AG09319 (cell line): ENCODE data around the gene ZNF780B.
A peak's percentile ranks its signal among the peaks of the same experiment; 100 is the strongest.

Experiments used
- DNase-seq: peaks from one replicate; pipeline ENCODE4 v3.0.0-alpha.2; 2010; ENCODE audit warnings: low read depth; ENCODE audit errors: extremely low read depth
- TF ChIP-seq, protein P1 (sequence below): IDR thresholded peaks from 2 replicates; pipeline ENCODE4 v1.5.1; 2011; ENCODE audit warnings: low read depth, mild to moderate bottlenecking, inconsistent platforms, low read length, moderate library complexity

Gene ZNF780B

DNA sequence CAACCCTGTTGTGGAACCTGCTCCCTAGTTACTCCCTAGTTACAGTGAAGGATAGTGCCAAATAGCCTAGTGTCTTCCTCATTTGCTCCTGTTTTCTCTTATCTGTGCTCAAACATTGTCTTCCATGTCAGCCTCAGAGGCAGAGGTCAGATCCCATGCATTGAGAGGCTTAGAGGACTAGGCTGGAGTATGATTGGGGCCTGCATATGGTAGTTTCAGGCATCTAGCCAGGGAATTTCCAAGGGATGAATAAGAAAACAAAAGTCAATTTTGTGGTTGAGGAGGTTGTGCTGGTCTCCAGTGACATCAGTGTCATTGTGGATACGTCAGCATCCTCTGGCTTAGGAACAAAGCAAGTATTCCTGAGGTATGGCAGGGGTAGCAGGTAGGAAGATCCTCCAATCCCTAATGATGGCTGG, 49.7 kb downstream of the ZNF780B start:
- TF ChIP-seq, protein P1, sequence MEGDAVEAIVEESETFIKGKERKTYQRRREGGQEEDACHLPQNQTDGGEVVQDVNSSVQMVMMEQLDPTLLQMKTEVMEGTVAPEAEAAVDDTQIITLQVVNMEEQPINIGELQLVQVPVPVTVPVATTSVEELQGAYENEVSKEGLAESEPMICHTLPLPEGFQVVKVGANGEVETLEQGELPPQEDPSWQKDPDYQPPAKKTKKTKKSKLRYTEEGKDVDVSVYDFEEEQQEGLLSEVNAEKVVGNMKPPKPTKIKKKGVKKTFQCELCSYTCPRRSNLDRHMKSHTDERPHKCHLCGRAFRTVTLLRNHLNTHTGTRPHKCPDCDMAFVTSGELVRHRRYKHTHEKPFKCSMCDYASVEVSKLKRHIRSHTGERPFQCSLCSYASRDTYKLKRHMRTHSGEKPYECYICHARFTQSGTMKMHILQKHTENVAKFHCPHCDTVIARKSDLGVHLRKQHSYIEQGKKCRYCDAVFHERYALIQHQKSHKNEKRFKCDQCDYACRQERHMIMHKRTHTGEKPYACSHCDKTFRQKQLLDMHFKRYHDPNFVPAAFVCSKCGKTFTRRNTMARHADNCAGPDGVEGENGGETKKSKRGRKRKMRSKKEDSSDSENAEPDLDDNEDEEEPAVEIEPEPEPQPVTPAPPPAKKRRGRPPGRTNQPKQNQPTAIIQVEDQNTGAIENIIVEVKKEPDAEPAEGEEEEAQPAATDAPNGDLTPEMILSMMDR = no peak
- DNase-seq = peak; percentile 8

DNA sequence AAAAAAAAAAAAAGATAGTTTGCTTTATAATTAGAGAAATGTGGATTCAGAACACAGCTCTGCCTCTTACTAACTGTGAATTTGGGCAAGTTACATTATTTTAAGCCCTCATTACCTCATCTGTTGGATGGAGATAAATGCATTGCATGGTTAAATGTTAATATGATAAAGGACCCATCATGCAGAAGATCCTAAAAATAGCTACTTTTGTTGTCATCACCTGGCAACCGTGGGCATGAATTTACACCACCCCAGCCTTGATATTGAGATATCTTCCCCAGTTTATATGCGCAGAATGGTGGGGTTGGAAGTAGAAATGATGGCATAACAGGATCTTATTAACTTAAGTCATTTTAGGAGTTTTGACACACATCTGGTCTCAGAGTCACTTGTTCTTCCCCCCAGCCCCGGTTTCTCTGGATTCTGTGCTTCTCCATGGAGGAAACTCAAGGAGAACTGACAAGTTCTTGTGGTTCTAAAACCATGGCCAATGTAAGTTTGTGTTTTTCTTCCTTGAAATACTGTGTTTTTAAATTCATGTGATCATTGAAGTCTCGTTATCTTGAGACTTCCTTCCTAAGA, 50.2 kb downstream of the ZNF780B start:
- no peak for DNase-seq
- TF ChIP-seq, protein P1 = no peak

DNA sequence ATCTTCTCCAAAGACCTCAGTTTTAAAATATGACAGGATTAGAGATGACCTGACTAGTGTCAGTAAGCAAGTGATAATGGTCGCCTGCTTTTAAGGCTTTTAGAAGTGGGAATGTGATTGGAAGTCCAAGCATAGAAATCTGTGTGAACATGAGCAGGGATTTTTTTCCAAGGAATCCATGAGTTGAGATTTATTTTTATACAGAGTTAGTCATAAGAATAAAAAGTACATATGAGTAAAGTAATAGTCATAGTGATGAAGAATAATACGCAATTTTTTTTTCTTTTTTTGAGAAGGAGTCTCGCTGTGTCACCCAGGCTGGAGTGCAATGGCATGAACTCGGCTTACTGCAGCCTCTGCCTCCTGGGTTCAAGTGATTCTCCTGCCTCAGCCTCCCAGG, 57.5 kb downstream of the ZNF780B start:
- DNase-seq = no peak
- TF ChIP-seq, protein P1 = no peak

DNA sequence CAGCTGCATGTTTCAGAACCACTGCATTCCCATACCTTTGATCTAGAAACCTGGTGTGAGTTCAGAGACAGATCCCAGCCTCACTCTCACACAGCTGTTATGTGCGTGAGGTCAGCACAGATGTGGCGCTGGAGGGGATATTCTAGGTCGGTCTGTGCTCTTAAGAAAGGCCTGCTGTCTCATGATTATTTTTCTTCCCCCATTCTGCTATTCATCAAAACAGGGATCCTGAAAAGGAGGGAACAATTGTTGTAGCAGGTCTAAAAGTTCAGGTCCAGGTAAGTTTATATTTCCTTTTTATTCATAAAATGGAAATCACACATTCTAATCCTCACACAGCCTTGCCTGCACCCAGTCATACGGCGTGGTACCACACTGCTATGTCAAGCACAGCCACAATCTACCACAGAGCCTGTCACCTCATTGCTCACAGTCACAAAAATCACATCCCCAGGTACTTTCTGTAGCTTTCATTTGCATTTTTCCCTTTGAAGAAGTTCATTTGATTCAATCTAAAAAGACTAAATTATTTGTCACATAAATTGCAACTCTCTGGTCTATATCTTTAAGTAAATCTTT, 58.3 kb downstream of the ZNF780B start:
- TF ChIP-seq, protein P1 = no peak
- DNase-seq = no peak

DNA sequence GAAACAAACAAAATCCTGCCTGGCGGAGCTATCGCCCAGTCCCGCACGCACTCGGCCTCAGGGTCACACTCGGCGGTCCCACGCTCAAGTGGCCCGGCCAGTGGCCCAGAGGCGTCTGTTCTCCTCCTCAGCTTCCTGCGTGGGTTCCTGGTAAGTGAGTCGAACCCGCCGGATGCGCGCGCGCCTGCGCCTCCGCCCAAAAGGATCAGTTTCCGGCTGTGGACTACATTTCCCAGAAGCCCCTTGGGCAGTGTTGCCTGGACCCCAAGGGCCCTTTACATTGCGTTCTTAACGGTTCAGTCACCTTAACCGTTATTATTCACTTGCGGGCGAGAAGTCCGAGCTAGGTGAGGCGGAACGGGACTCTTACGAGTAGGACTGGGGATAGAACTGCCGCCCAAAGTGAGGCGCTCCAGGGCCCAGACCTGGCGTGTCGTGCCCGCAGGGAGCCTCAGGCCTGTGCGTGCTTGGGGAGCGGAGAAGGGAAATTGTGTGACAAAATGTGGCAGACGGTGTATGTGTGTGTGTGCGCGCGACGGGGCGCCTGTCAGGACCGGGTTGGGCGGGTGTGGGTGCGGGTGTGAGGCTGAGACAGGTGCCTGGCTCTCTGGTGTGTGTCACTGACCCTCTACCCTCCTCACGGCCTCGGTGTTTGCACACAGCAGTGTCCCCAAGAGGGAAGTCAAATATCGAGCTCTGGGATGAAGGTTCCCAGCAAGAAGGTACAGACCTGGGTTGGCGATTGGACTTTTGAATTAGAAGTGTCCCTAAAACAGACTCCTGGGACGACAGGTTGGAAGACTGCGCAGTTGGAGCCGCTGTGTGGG, 59.0 kb downstream of the ZNF780B start, which contains the start of gene ZNF546:
ZNF546 (plus strand) TSS at position 250 of the 827 bp plus-strand sequence. CDS start 1,267 bp downstream, outside the sequence.
- TF ChIP-seq, protein P1 = no peak
- peak; percentile 69 for DNase-seq

DNA sequence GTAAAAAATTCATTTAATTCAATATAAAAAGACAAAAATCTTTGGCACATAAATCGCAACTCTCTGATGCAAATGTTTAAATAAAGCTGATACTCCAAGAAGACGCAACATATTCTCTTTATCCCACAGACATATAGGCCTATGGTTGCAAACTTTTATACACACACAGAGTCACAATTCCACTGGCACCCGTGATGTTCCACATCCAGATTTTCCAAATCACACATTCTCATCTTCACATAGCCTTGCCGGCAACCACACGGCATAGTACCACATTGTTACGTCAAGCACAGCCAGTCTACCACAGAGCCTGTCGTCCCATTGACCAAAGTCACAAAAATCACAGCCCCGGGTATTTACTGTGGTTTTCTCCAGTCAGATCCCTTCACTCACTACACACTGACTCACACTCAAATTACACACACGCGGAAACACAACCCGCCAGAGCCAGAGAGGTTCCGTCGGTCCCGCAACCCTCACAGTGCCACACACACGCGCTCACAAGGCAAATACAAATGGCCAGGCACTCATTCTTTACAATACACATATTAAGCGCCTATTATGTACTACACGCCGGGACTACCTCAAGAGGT, 59.7 kb downstream of the ZNF780B start:
- peak; percentile 5 for DNase-seq
- TF ChIP-seq, protein P1 = no peak
